HG03439 (cell line): Measurements from ENCODE around the gene CALCOCO1.
A peak's percentile ranks its signal among the peaks of the same experiment; 100 is the strongest.
"Not testable (repeated sequence)": the region's sequence is repeated elsewhere in the genome, so short reads cannot be mapped to it uniquely, and the experiment has no call there.

Source experiments
- ATAC-seq: cut with Tn5 transposase; IDR thresholded peaks from one replicate; pipeline ENCODE4 v1.9.1; 2021; ENCODE audit warnings: mild to moderate bottlenecking, moderate library complexity; ENCODE audit not compliant: unreplicated experiment

The CALCOCO1 gene, protein sequence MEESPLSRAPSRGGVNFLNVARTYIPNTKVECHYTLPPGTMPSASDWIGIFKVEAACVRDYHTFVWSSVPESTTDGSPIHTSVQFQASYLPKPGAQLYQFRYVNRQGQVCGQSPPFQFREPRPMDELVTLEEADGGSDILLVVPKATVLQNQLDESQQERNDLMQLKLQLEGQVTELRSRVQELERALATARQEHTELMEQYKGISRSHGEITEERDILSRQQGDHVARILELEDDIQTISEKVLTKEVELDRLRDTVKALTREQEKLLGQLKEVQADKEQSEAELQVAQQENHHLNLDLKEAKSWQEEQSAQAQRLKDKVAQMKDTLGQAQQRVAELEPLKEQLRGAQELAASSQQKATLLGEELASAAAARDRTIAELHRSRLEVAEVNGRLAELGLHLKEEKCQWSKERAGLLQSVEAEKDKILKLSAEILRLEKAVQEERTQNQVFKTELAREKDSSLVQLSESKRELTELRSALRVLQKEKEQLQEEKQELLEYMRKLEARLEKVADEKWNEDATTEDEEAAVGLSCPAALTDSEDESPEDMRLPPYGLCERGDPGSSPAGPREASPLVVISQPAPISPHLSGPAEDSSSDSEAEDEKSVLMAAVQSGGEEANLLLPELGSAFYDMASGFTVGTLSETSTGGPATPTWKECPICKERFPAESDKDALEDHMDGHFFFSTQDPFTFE

DNA sequence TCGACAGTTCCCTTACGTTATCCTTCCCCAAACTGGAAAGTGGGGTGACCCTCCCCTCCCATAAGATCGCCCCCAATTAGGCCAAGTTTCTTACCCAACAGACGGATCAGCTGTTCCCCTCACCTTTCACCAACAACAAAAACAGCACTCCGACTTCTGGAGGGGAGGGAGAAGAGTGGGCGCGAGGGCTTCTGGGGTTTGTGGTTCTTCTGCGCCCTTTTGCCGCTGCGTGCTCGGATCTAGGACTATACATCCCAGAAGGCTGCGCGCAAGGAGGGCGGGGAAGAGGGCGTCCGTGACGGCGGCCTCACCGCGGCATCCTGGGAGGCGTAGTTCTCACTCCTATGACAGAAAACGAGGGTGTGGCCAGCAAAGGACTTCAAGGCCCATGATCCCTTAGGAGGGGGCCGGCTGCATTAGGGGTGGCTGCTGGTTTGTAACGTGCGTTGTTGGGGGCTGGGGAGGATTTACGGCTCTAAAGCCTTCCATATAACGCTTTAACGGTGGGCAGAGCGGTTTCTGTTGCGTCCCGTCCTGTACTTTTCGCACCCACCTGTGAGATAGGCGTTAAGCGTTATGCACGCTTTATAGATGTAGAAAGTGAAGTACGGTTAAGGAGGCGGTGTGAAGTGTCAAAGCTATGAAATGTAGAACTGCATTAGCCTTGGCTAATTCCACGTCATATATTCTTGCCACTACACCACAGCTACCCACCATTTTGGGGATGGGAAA lies at the start of gene CALCOCO1:
Gene CALCOCO1 (minus strand): TSS at position 143 of the 732 bp plus-strand sequence. CDS start 2,210 bp downstream, outside the sequence.
- ATAC-seq, result peak; percentile 99

- no peak for ATAC-seq
These were observed 49.6 kb upstream of the CALCOCO1 start for GRCh38 chr12:53776872-53777271.

GRCh38 chr12:53775478-53776145 lies 48.4 kb upstream of the CALCOCO1 start:
- no peak for ATAC-seq

GRCh38 chr12:53770281-53770680 lies 43.0 kb upstream of the CALCOCO1 start:
- ATAC-seq, result no peak

GRCh38 chr12:53768976-53769375 lies 41.7 kb upstream of the CALCOCO1 start:
- no peak for ATAC-seq

- no peak for ATAC-seq
These were observed 39.6 kb upstream of the CALCOCO1 start for GRCh38 chr12:53766881-53767280.

DNA sequence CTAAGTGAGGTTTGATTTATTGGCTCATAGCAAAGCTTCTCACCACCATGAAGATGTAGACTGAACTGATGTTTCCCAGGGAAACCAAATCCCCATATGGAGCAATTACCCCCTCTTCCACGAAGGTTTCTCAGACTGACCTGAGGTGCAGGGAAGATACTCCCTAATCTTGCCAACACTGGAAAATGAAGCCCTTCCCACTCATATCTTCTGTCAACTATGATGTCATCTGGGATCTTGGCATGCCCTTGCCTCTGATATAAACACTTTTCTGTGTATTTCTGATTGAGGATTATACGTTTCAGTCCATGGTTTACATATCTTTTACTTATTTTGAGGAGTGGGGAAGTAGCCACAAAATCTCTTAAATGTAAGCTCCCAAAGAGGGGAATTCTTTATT lies 38.6 kb upstream of the CALCOCO1 start:
- ATAC-seq, result no peak

- ATAC-seq, result no peak
These were observed 37.4 kb upstream of the CALCOCO1 start for GRCh38 chr12:53764615-53765014.

DNA sequence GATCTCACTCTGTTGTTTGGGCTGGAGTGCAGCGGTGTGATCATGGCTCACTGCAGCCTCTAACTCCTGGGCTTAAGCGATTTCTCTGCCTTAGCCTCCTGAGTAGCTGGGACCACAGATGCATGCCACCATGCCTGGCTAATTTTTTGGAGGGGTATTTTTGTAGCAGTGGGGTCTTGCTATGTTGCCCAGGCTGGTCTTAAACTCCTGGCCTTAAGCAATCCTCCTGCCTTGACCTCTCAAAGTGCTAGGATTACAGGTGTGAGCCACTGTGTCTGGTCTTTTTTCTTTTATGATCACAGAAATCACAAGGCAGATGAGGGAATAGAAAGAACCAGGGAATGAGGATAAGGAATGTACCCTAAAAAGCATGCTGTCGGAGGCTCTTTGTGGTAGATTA lies 35.5 kb upstream of the CALCOCO1 start:
- ATAC-seq, result not testable (repeated sequence)

DNA sequence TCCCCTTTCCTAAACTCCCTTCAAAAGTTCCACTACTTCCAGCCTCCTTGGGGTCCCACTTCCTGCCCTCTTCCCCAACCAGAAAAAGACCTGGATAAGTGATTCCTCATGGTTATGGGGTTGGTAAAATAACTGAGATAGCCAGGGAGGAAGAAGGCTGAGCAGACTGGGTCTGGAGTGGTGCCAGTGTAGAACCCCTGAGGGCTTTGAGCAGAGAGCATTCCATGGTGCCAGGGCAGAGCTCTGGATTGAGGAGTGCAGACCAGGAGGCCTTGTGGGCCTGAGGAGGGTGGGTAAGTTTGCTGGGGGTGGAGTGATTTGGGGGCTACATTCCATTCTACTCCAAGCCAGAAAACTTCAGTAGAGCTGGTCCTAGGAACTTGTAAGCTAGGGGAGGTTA lies 34.1 kb upstream of the CALCOCO1 start:
- ATAC-seq, result no peak

GRCh38 chr12:53759261-53759660 lies 32.0 kb upstream of the CALCOCO1 start:
- ATAC-seq, result no peak

- ATAC-seq, result no peak
These were observed 31.5 kb upstream of the CALCOCO1 start for GRCh38 chr12:53758730-53759103.

DNA sequence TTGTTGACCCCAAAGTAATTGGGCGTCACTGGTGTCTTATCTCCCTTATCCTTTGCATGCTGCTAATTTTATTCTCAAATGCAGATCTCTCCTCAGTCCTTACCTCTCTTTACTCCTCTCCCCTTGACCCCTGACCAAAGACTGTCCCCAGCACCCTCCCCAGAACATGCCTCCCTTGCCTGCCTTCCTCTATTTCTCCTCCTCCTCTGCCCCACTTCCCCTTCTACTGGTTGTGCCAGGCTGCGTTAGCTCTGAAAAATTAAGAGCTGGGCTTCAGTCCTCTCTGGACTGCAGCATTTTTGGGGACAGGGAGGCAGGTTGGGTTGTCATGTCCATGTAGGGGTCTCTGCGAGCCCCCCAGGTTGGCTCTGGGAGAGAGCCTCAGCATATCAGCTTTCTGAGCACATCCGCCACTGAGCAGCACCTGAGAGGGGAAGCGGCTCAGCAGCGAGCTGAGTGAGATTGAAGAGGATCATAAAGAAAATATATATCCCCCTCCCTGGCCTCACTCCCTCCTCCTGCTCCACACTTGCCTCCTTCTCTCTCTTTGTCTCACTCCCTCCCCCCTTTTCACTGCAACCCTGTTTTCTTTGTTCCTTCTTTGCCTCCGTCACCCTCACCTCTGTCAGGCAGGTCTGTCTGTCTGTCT lies 31.0 kb upstream of the CALCOCO1 start:
- no peak for ATAC-seq

- peak; percentile 71 for ATAC-seq
These were observed 30.0 kb upstream of the CALCOCO1 start for GRCh38 chr12:53757101-53757770.

GRCh38 chr12:53756300-53757100 lies 29.2 kb upstream of the CALCOCO1 start:
- peak; percentile 11 for ATAC-seq

GRCh38 chr12:53755893-53756292 lies 28.6 kb upstream of the CALCOCO1 start:
- no peak for ATAC-seq

- no peak for ATAC-seq
These were observed 28.2 kb upstream of the CALCOCO1 start for GRCh38 chr12:53755451-53755891.

DNA sequence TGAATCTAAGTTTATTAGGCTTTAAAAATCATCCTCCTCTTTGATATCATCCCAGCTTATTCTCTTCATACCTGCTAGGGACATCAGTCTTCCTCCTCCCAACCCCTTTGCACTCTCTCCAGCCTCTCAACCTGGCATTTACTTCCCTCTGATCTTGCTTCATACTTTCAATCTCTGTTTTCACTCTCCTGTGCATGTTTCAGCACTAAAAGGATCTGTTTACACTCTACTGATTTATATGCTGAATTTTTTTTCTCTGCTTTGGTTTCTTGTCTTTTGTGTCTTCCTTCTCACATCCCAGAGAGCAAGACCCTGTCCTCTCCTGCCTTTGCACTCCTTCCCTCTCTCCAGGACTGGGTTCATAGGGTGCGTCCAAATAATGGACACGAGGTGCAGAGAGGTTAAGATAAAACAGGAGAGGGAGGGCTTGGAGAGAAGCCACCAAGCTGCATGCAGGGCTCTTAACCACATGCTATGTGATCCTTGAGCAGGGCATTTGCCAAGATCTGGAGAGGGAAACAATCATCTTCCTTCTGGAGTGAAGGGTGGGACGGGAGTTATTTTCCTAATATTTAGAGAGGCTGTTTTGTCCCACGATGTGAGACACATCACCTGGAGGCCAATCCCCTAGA lies 27.5 kb upstream of the CALCOCO1 start:
- ATAC-seq, result no peak

DNA sequence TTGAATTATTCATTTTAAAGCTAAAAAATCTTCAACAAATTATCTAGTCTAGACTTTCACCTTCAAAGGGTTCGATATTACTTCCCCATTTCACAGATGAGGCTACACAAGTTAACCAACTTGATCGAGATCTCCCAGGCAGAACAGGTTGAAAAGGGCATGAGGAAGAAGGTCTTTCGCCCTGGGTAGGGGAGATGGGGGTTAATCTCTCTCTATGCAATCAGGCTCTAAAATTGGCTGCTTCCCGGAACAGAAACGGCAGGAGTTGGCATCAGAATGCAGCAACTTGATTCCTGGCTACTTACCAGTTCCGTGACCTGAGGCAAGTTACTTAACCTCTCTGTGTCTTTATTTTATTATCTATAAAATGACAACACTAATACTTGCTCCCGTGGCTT lies 26.9 kb upstream of the CALCOCO1 start:
- ATAC-seq, result no peak
